ENCODE measurements around the gene SLC4A9.

Gene SLC4A9

GRCh38 chr5:140361901-140362300 lies 1.9 kb downstream of the SLC4A9 start:
- no peak for DNase-seq (ENCODE audit: low spot score)

DNA sequence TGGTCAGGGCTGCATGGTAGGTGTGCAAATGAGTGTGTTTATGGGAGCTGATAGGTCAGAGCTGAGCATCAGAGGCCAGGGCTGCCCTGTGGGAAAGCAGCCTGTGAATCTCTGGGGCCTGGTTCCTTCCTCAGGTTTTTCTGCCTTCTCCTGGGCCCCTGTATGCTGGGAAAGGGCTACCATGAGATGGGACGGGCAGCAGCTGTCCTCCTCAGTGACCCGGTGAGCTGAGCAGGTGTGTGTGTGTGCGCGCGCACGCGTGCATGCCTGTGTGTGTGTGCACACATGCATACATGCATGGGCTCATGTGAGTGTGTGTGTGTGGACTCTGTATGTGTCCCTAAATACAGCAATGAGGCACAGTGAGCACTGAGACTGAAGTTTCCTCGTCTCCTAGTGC lies 2.3 kb downstream of the SLC4A9 start:
- DNase-seq (ENCODE audit: low spot score): no peak

DNA sequence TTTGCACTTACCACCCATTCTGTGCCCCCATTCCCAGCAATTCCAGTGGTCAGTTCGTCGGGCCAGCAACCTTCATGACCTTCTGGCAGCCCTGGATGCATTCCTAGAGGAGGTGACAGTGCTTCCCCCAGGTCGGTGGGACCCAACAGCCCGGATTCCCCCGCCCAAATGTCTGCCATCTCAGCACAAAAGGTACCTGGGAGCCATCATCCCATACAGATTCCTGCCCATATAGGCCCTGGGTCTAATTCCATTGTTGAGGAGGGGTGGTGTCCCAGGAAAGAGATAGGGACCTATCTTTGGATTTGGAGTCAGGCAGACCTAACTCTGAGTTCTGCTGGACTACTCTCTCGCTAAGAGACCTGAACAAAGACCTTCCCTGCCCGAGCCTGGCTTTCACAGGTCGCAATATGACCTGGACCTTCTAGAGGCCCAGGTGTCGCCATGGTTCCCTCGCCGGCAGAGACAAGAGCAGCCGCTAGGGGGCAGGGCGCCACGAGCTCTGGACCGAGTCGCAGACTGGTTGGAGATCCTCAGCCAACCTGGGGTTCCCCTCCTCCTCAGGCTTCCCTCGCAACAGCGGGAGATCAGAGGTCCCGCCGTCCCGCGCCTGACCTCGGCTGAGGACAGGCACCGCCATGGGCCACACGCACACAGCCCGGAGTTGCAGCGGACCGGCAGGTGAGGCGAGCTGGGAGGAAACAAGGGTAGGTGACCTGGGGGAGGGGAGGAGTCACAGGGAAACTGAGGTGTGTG lies 3.1 kb downstream of the SLC4A9 start:
- peak; percentile 60 for DNase-seq (ENCODE audit: low spot score)

DNA sequence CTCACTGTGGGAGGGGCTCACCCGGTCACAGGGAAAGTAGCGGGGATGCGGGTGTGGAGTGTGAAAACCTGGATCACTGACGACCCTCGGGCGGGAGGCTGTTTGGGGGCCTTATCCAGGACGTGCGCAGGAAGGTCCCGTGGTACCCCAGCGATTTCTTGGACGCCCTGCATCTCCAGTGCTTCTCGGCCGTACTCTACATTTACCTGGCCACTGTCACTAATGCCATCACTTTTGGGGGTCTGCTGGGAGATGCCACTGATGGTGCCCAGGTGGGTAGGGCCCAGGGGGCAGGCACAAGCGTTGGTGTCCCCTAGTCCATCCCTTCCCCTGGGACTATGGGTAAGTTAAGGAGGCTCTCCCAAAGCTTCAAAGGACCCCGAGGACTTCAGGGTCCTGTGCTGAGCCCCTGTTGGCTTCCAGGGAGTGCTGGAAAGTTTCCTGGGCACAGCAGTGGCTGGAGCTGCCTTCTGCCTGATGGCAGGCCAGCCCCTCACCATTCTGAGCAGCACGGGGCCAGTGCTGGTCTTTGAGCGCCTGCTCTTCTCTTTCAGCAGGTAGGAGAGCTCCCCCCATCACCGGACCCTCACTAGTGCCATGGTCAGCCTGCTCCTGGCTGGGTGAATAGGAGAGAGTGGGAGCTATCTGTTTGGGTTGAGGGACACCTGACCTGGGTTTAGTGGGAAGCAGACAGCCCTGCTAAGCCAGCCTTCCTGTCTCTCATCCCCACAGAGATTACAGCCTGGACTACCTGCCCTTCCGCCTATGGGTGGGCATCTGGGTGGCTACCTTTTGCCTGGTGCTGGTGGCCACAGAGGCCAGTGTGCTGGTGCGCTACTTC lies 3.9 kb downstream of the SLC4A9 start:
- DNase-seq (ENCODE audit: low spot score): no peak

GRCh38 chr5:140364472-140364765 lies 4.4 kb downstream of the SLC4A9 start:
- DNase-seq (ENCODE audit: low spot score): no peak

GRCh38 chr5:140365282-140365681 lies 5.3 kb downstream of the SLC4A9 start:
- DNase-seq (ENCODE audit: low spot score): no peak

- DNase-seq (ENCODE audit: low spot score): no peak
Measured at GRCh38 chr5:140365941-140366340, 5.9 kb downstream of the SLC4A9 start.

DNA sequence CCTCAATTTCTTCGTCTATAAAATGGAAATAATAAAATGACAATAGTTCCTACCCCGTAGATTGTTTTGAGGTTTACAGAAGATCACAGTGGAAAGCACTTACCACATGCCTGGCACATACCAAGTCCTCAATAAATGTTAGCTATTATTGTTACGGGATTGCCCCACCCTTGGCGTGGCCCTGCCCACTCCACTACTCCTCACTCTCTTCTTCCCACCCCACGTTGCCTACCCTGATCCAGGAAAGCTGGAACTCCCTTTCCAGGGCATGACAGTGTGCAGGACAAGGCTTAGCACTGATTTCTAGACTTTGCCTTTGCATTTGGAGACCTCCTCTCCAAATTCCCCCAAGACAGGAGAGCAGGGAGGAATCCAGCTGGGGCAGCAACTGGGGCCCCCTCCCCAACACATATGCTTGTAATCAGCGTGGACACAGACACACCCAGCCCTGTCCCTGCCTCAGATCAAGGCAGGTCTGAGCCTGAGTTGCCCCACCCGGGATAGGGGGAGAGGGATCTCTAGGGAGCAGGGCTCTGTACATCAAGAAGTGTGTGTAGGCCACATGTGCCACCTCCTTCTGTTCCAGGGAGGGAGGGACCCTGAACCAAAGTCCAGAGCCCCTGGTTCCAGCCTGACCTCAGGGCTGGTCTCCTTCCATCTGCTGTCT lies 6.7 kb downstream of the SLC4A9 start:
- DNase-seq (ENCODE audit: low spot score): no peak

DNA sequence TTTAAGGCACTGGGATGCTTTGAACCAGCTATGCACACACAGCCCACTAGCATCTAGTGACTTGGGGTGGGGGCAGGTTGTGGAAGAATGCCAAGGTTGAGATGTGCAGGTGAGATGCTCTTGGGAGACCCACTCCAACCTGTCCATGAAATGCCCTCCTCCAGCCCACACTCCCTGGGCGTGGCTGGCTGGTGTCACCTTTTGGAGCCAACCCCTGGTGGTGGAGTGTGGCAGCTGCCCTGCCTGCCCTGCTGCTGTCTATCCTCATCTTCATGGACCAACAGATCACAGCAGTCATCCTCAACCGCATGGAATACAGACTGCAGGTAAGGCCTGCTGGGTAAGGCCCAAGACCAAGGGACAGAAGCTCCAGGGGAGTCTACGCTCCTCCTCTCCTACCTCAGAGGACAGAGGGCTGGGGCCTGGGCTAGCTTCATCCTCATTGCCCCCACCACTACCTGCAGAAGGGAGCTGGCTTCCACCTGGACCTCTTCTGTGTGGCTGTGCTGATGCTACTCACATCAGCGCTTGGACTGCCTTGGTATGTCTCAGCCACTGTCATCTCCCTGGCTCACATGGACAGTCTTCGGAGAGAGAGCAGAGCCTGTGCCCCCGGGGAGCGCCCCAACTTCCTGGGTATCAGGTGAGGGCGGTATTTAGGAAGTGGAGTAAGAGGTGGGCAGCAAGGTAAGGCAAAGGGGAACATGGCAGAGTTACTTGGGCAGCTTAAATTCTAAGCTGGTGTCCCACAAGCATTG lies 7.4 kb downstream of the SLC4A9 start:
- DNase-seq (ENCODE audit: low spot score): no peak

- no peak for DNase-seq (ENCODE audit: low spot score)
Measured at GRCh38 chr5:140371356-140372151, 11.6 kb downstream of the SLC4A9 start.

GRCh38 chr5:140372971-140373487 lies 13.0 kb downstream of the SLC4A9 start:
- DNase-seq (ENCODE audit: low spot score): peak; percentile 61

GRCh38 chr5:140381351-140381750 lies 21.4 kb downstream of the SLC4A9 start:
- no peak for DNase-seq (ENCODE audit: low spot score)

GRCh38 chr5:140381972-140382371 lies 22.0 kb downstream of the SLC4A9 start:
- no peak for DNase-seq (ENCODE audit: low spot score)

DNA sequence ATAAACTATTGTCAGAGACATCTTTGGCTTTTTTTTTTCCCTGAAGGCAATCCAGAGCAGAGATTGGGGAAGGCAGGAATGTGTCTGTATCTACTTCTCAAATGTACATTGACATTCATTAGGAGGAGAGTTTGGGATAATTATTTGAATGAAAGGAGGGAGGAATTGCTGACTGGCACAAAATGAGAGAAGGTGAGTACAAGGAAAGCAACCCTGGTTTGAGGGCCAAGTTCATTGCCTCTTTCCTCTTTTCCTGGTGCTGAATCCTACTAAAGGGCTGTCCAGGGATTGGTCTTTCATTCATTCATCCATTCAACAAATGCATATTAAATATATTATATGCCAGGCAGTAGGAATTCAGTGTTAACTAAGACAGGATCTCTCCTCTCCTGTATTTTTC lies 22.9 kb downstream of the SLC4A9 start:
- no peak for DNase-seq (ENCODE audit: low spot score)

DNA sequence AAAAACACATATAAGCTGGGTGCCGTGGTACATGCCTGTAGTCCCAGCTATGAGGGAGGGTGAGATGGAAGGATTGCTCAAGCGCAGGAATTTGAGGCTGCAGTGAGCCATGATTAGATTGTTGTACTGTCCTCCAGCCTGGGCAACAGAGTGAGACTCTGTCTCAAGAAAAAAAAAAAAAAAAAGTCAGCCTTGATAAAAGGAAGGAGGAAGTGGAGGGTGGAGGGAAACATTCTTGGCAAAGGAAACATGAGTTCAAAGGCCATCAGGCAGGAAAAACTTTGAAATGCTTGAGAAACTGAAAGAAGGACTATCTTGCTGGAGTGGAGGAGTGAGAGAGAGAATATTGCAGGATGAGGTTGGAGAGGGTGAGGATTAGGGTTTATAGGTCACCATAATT lies 23.3 kb downstream of the SLC4A9 start:
- DNase-seq (ENCODE audit: low spot score): no peak

DNA sequence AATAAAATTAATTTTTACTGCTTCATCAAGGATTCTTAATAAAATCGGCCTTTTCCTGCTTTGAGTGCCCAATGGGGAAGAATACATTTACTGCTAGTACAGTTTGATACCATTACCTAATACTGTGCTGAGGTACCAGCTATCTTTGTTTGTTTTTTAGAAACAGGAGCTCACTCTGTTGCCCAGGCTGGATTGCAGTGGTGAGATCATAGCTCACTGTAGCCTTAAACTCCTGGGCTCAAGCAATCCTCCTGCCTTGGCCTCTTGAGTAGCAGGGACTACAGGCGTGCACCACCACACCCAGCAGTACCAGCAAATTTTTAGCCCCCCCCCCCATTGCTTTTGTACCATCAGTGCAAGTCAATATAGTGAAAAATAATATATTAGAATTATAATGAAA lies 28.1 kb downstream of the SLC4A9 start:
- DNase-seq (ENCODE audit: low spot score): no peak

DNA sequence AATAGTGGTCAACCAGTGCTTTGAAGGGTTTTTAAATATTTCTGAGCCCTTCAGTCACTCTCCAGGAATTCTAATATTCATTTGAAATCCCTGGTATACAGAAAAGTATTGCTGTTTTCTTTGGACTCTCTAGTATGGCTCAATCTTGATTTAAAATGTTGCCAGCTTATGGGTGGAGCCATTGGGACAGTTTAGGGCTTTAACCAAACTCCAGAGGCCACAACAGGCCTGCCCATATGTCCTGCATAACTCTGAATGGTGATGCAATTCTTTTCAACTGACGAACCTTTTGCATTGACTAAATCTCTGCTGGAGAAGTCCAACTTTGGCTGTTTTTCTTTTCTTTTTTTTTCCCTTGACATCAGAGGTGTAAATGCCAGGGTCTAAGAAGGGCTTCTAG lies 31.3 kb downstream of the SLC4A9 start:
- DNase-seq (ENCODE audit: low spot score): no peak

GRCh38 chr5:140391732-140392131 lies 31.7 kb downstream of the SLC4A9 start:
- no peak for DNase-seq (ENCODE audit: low spot score)

DNA sequence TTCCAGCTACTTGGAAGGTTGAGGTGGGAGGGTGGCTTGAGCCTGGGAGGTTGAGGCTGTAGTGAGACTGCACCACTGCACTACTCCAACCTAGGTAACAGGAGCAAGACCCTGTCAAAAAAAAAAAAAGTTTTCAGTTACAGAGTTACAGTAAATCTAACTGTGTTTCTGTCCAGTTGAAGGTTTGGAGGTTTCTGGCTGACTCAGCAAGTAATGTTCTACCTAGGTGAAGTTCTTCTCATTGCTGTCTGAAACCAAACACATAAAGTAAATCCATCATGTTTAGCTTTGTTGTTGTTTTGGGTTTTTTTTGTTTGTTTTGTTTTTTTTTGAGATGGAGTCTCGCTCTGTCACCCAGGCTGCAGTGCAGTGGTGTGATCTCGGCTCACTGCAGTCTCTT lies 33.7 kb downstream of the SLC4A9 start:
- no peak for DNase-seq (ENCODE audit: low spot score)

DNA sequence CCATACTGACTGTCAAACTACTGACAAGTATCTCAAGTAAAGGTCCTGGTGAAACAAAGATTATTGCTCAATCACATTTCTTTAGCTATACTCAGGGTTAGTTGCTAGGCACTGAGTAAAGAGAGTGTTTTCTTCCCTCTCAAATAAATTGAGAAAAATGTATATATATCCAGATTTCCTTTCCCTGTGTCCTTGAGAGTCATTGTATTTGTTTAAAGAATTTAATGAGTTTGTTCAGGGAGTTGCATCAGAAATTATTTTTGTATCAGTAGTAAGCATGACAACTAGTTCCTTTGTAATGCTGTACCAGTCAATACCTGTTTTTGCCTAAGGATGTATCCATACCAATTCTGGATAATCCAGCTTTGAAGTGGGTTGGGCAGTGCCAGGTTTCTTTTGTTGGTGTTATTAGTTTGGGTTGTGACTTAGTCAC lies 38.4 kb downstream of the SLC4A9 start:
- no peak for DNase-seq (ENCODE audit: low spot score)
